Heart left ventricle (tissue), 16 donors: ENCODE measurements around the gene ZNF521. TPM values are rescaled to one million over a fixed set of nuclear protein-coding genes. Genes with fewer than 3 reads are reported as not detected.
A peak's percentile ranks its signal among the peaks of the same experiment; 100 is the strongest.

ENCODE experiments used
- ATAC-seq, 4 donors: fragments of 200-7000 bp; cut with Tn5 transposase; one replicate each; pipeline ENCODE4 v1.9.1; 2020 to 2022; ENCODE audit warnings: moderate library complexity in 4 of 4, mild to moderate bottlenecking in 3 of 4, moderate number of reproducible peaks in 1 of 4
- DNase-seq, 5 donors: peaks; one replicate each; pipeline ENCODE4 v3.0.0-alpha.2; 2020
- H3K27ac ChIP-seq, 12 donors: fragments of 200-600 bp; sonication (generic) in 4 of 12; one replicate each; pipeline versions ENCODE4 v1.5.0 to v1.8.0; 2016 to 2022; ENCODE audit warnings: mild to moderate bottlenecking in 2 of 12
- H3K27me3 ChIP-seq, 9 donors: fragments of 200-600 bp; sonication (generic) in 2 of 9; one replicate each; pipeline versions ENCODE4 v1.5.1 to v1.8.0; 2016 to 2022; ENCODE audit warnings: mild to moderate bottlenecking in 3 of 9
- H3K36me3 ChIP-seq, 9 donors: fragments of 200-600 bp; sonication (generic) in 2 of 9; one replicate each; pipeline versions ENCODE4 v1.5.0 to v1.8.0; 2018 to 2022; ENCODE audit warnings: mild to moderate bottlenecking in 2 of 9
- H3K4me1 ChIP-seq, 12 donors: fragments of 200-600 bp; sonication (generic) in 4 of 12; one replicate each; pipeline versions ENCODE4 v1.5.0 to v1.8.0; 2016 to 2022; ENCODE audit warnings: mild to moderate bottlenecking in 3 of 12
- H3K4me3 ChIP-seq, 12 donors: fragments of 200-600 bp; sonication (generic) in 4 of 12; one replicate each; pipeline versions ENCODE4 v1.5.0 to v1.8.0; 2017 to 2022; ENCODE audit warnings: mild to moderate bottlenecking in 9 of 12, moderate library complexity in 4 of 12
- H3K9me3 ChIP-seq, 12 donors: fragments of 200-600 bp; sonication (generic) in 4 of 12; one replicate each; pipeline versions ENCODE4 v1.5.0 to v1.8.0; 2016 to 2022; ENCODE audit warnings: mild to moderate bottlenecking in 1 of 12
- CTCF ChIP-seq, 12 donors: fragments of 200-600 bp; sonication (generic) in 4 of 12; IDR thresholded peaks; one replicate each; pipeline versions ENCODE4 v1.5.0 to v1.8.0; 2018 to 2022; ENCODE audit warnings: antibody characterized with exemption in 12 of 12, mild to moderate bottlenecking in 5 of 12
- POLR2A ChIP-seq, 2 donors: fragments of 450-650 bp; IDR thresholded peaks; one replicate each; pipeline ENCODE4 v1.6.1; 2017; ENCODE audit warnings: antibody characterized with exemption in 2 of 2, mild to moderate bottlenecking in 2 of 2, moderate library complexity in 2 of 2
- WGBS, 4 donors: extraction: QIAGEN DNeasy Blood & Tissue Kit in 2 of 4; methylation state at CpG; one replicate each; pipeline versions ENCODE4 v1.1.5 to v1.1.7; 2013 to 2018; 5-methylcytosine and 5-hydroxymethylcytosine counted together
- intact Hi-C, 10 donors: fragments of 100-400 bp; cut with DNase I; formaldehyde crosslinking; loops; one replicate each; pipeline versions ENCODE4 v1.11.1 to v1.14.2; 2022
- polyA plus RNA-seq, 2 donors: library from polyadenylated mRNA; stranded (reverse); fragments of 200-250 nt; gene quantifications; one replicate each; pipeline ENCODE4 v1.2.3, GENCODE V29; 2013
- total RNA-seq, 9 donors: library from RNA; depleted of rRNA in 2 of 9; stranded (reverse); fragments of >200 nt in 2 of 9; fragmentation: NEBNext Ultra II Directional in 3 of 9; extraction: Animal tissue kit (Norgen Biotek cat#: 25700) in 3 of 9; gene quantifications; one replicate each; pipeline versions ENCODE4 v1.1.0 to v1.2.4, GENCODE V29; 2016 to 2023
- donor health status: ischemic (EF 13 %, LVEDD 7.1; RV severe dilation, severe dysfunction).
- donor health status: healthy with polysubstance abuse.
- donor health status: DM: no; HTN: yes; CAD: no.
- donor health status: DM: no; HTN: no; CAD: no.
- donor health status: ischemic (EF 25% LVEDD 6.9; RV normal size, moderate dysfunction).
- donor health status: ischemic (EF 25% LVEDD 5.7; RV mildly dilated, moderate dysfunction).
- donor health status: healthy.
- donor health status: DM: yes; HTN: yes; CAD: no.
- donor health status: ischemic (EF 35%, LVEDD 5.7; RV mildly dilated, moderate dysfunction).
- donor health status: nonischemic (EF 11% LVEDD 7.7; RV severe dilation, severe dysfunction).
- donor health status: DM: yes; HTN: yes; CAD: no.
- donor health status: PGD.
- donor health status: ischemic (EF 29% LVEDD 5.4; RV normal size, mild dysfunction).
- donor health status: nonischemic (EF 23%, LVEDD 6.1; RV moderate dilation, normal function).

ZNF521 gene
- total and polyA plus RNA-seq, 11 donors = 1.5 to 24.4 (median 14.9) TPM

- Histone ChIP-seq H3K36me3 (peaks cover 0 to 14% (median 0%) of the 10 kb centered on the region in 9 donors), H3K4me3 (no peak overlapping the region), H3K27me3 (no peaks in the 10 kb centered on the region), H3K27ac (no peak overlapping the region), H3K9me3 (peaks cover 0 to 4% (median 0%) of the 10 kb centered on the region in 12 donors), H3K4me1 (no peaks in the 10 kb centered on the region)
- peak in 1 of 5 donors; percentile 39 for DNase-seq
- peak in 2 of 4 donors; percentile 39 to 71 for ATAC-seq
- intact Hi-C loops = no loop called here
- WGBS, 4 donors = 91 to 93% (median 91%) methylated on average over 5 of the region's 5 CpGs
- no peak for TF ChIP-seq CTCF (IDR thresholded peaks at IDR 0.05)
- no peak for TF ChIP-seq POLR2A (IDR thresholded peaks at IDR 0.05)
Observed at GRCh38 chr18:25058521-25058920, 293.4 kb downstream of the ZNF521 start.

GRCh38 chr18:25057491-25058050 is 294.4 kb downstream of the ZNF521 start:
- WGBS, 4 donors = 80 to 89% (median 85%) methylated on average over 7 of the region's 7 CpGs
- no peak for TF ChIP-seq CTCF (IDR thresholded peaks at IDR 0.05)
- no peak for TF ChIP-seq POLR2A (IDR thresholded peaks at IDR 0.05)
- no peak for DNase-seq
- Histone ChIP-seq H3K27ac (no peak overlapping the region), H3K4me3 (no peak overlapping the region), H3K36me3 (peaks cover 0 to 14% (median 0%) of the 10 kb centered on the region in 9 donors), H3K27me3 (no peaks in the 10 kb centered on the region), H3K4me1 (no peaks in the 10 kb centered on the region), H3K9me3 (peaks cover 0 to 4% (median 0%) of the 10 kb centered on the region in 12 donors)
- intact Hi-C loops = no loop called here
- ATAC-seq = no peak

- ATAC-seq = no peak
- intact Hi-C loops = no loop called here
Observed at GRCh38 chr18:25056429-25056828, 295.5 kb downstream of the ZNF521 start.

GRCh38 chr18:25055076-25055475 is 296.9 kb downstream of the ZNF521 start:
- no peaks in the 10 kb centered on the region for H3K27me3 ChIP-seq
- no peak overlapping the region for H3K4me3 ChIP-seq
- H3K9me3 ChIP-seq = peaks cover 0 to 4% (median 0%) of the 10 kb centered on the region in 12 donors
- H3K36me3 ChIP-seq = no peaks in the 10 kb centered on the region
- intact Hi-C loops = no loop called here
- WGBS, 4 donors = 78 to 86% (median 80%) methylated on average over 4 of the region's 4 CpGs
- TF ChIP-seq CTCF (IDR thresholded peaks at IDR 0.05) (no peak), POLR2A (IDR thresholded peaks at IDR 0.05) (no peak)
- no peak overlapping the region for H3K27ac ChIP-seq
- H3K4me1 ChIP-seq = no peaks in the 10 kb centered on the region
- DNase-seq (no peak), ATAC-seq (no peak)

More at GRCh38 chr18:25056429-25056828, 295.5 kb downstream of the ZNF521 start:
- Histone ChIP-seq H3K4me3 (no peak overlapping the region), H3K9me3 (peaks cover 0 to 4% (median 0%) of the 10 kb centered on the region in 12 donors), H3K4me1 (no peaks in the 10 kb centered on the region), H3K27me3 (no peaks in the 10 kb centered on the region), H3K36me3 (peaks cover 0 to 7% (median 0%) of the 10 kb centered on the region in 9 donors), H3K27ac (no peak overlapping the region)
- 66 to 82% (median 77%) methylated on average over 8 of the region's 8 CpGs for WGBS, 4 donors
- DNase-seq = no peak
- TF ChIP-seq CTCF (IDR thresholded peaks at IDR 0.05) (no peak), POLR2A (IDR thresholded peaks at IDR 0.05) (no peak)
